ENCODE results near the gene GRIK2. TPM values are rescaled to one million over a fixed set of nuclear protein-coding genes. Genes with fewer than 3 reads are reported as not detected.

The GRIK2 gene
- total RNA-seq, 1 donor from 2014 or later, result 0.11 TPM

DNA sequence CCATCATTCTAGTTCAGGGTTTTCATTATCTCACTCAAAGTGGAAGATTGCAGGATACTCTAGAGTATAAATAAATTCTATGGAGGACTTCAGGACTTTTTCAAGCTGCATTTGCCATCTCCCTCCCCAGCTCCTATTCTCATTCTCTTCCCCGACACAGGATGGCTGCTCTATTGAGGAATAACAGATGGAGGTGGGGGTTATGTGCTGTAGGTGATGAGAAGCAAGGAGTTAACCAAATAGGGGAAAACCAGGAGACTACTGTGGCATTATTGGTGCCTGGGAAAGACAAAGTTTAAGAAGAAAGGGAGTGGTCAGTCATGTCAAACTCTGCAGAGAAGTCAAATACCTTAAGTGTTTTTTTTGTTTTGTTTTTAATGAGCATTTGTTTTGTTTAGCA, 109.3 kb downstream of the GRIK2 start:
- intact Hi-C loops (cut with micrococcal nuclease), result no loop called here
- POLR2A ChIA-PET, result no interaction called here
- CTCF ChIA-PET, result no interaction called here
- ATAC-seq (ENCODE audit: low read depth) (no peak), DNase-seq (no peak)
- no peaks in the 10 kb centered on the region for H3K9me3 Mint-ChIP-seq
- H3K27me3 Mint-ChIP-seq, result no peaks in the 10 kb centered on the region
- H3K36me3 Mint-ChIP-seq (ENCODE audit: low read depth), result no peaks in the 10 kb centered on the region
- TF ChIP-seq, protein P1, sequence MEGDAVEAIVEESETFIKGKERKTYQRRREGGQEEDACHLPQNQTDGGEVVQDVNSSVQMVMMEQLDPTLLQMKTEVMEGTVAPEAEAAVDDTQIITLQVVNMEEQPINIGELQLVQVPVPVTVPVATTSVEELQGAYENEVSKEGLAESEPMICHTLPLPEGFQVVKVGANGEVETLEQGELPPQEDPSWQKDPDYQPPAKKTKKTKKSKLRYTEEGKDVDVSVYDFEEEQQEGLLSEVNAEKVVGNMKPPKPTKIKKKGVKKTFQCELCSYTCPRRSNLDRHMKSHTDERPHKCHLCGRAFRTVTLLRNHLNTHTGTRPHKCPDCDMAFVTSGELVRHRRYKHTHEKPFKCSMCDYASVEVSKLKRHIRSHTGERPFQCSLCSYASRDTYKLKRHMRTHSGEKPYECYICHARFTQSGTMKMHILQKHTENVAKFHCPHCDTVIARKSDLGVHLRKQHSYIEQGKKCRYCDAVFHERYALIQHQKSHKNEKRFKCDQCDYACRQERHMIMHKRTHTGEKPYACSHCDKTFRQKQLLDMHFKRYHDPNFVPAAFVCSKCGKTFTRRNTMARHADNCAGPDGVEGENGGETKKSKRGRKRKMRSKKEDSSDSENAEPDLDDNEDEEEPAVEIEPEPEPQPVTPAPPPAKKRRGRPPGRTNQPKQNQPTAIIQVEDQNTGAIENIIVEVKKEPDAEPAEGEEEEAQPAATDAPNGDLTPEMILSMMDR (IDR thresholded peaks at IDR 0.05), result no peak
- H3K4me3 Mint-ChIP-seq, result no peak overlapping the region
- H3K27ac Mint-ChIP-seq, result no peak overlapping the region
- H3K4me1 Mint-ChIP-seq, result no peaks in the 10 kb centered on the region

- peaks cover 1% of the 10 kb centered on the region for H3K9me3 Mint-ChIP-seq
- ATAC-seq (ENCODE audit: low read depth) (no peak), DNase-seq (no peak)
- ChIA-PET CTCF (no interaction called here), POLR2A (no interaction called here)
- H3K27ac Mint-ChIP-seq, result no peak overlapping the region
- no peaks in the 10 kb centered on the region for H3K4me1 Mint-ChIP-seq
- TF ChIP-seq, protein P1 (IDR thresholded peaks at IDR 0.05), result no peak
- no peak overlapping the region for H3K4me3 Mint-ChIP-seq
- no peaks in the 10 kb centered on the region for H3K36me3 Mint-ChIP-seq (ENCODE audit: low read depth)
- H3K27me3 Mint-ChIP-seq, result no peaks in the 10 kb centered on the region
- intact Hi-C loops (cut with micrococcal nuclease), result no loop called here
Measured at GRCh38 chr6:101509536-101509935, 116.0 kb downstream of the GRIK2 start.

- no peak overlapping the region for H3K4me3 Mint-ChIP-seq
- CTCF ChIA-PET, result no interaction called here
Measured at GRCh38 chr6:101513181-101513580, 119.7 kb downstream of the GRIK2 start.

DNA sequence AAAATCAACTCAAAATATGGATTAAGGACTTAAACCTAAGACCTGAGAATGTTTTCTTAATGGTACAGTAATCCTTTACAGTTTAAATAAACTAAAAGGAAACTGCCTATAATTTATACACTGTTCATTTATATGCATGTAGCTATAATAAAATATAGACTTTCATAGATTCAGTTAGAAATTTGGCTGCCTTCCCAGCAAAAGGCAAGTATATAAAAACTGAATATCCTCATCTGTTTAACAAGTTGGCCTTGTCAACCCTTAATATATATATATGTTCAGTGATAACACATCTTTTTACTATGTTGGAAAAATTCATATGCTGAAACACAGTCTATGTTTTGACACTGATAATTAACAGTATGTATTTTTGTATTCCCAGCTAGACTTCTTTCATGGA, 123.1 kb downstream of the GRIK2 start:
- Mint-ChIP-seq H3K4me1 (no peaks in the 10 kb centered on the region), H3K27me3 (no peaks in the 10 kb centered on the region), H3K27ac (no peak overlapping the region), H3K36me3 (ENCODE audit: low read depth) (no peaks in the 10 kb centered on the region), H3K4me3 (no peak overlapping the region), H3K9me3 (no peaks in the 10 kb centered on the region)
- intact Hi-C loops (cut with micrococcal nuclease), result no loop called here
- CTCF ChIA-PET, result interaction anchor here (0.6 kb wide), 1 partner anchor 700 kb away, joined by 3 read pairs; no protein-coding TSS in a partner anchor
- ATAC-seq (ENCODE audit: low read depth) (no peak), DNase-seq (no peak)
- TF ChIP-seq, protein P1 (IDR thresholded peaks at IDR 0.05), result no peak
- POLR2A ChIA-PET, result no interaction called here

More at GRCh38 chr6:101513181-101513580, 119.7 kb downstream of the GRIK2 start:
- ATAC-seq (ENCODE audit: low read depth) (no peak), DNase-seq (no peak)
- Mint-ChIP-seq H3K4me1 (no peaks in the 10 kb centered on the region), H3K27ac (no peak overlapping the region), H3K9me3 (peaks cover 1% of the 10 kb centered on the region), H3K36me3 (ENCODE audit: low read depth) (no peaks in the 10 kb centered on the region), H3K27me3 (no peaks in the 10 kb centered on the region)
- TF ChIP-seq, protein P1 (IDR thresholded peaks at IDR 0.05), result no peak
- POLR2A ChIA-PET, result no interaction called here
- intact Hi-C loops (cut with micrococcal nuclease), result no loop called here

GRCh38 chr6:101517632-101518031, 124.1 kb downstream of the GRIK2 start:
- DNase-seq, result no peak
- Mint-ChIP-seq H3K4me3 (no peak overlapping the region), H3K9me3 (no peaks in the 10 kb centered on the region), H3K27me3 (no peaks in the 10 kb centered on the region), H3K36me3 (ENCODE audit: low read depth) (no peaks in the 10 kb centered on the region), H3K4me1 (no peaks in the 10 kb centered on the region), H3K27ac (no peak overlapping the region)
- TF ChIP-seq, protein P1 (IDR thresholded peaks at IDR 0.05), result no peak
- intact Hi-C loops (cut with micrococcal nuclease), result no loop called here
- no peak for ATAC-seq (ENCODE audit: low read depth)
- POLR2A ChIA-PET, result no interaction called here
- CTCF ChIA-PET, result no interaction called here
